ENCODE results near the gene PRR5L.

DNA sequence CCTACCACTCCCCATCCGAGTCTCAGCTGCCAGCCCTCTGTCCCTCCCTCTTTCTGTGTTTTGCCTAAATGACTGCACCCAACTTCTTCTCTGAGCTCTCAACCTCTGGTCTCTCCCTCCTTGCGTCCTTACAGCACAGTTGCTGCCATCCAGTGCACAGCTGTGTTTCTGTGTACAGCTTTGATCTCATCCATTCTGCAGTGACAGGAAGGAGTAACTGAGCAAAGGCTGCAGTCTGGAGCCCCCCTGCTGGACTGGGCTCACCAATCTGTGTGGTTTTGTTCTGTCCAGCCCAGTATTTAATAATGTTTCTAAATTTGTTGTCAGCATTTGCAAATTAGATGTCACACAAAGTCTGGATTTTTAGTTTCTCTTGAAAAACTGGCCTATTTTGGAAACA is 43.8 kb downstream of the PRR5L start:
- TF ChIP-seq, protein P1, sequence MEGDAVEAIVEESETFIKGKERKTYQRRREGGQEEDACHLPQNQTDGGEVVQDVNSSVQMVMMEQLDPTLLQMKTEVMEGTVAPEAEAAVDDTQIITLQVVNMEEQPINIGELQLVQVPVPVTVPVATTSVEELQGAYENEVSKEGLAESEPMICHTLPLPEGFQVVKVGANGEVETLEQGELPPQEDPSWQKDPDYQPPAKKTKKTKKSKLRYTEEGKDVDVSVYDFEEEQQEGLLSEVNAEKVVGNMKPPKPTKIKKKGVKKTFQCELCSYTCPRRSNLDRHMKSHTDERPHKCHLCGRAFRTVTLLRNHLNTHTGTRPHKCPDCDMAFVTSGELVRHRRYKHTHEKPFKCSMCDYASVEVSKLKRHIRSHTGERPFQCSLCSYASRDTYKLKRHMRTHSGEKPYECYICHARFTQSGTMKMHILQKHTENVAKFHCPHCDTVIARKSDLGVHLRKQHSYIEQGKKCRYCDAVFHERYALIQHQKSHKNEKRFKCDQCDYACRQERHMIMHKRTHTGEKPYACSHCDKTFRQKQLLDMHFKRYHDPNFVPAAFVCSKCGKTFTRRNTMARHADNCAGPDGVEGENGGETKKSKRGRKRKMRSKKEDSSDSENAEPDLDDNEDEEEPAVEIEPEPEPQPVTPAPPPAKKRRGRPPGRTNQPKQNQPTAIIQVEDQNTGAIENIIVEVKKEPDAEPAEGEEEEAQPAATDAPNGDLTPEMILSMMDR (IDR thresholded peaks at IDR 0.05; ENCODE audit: poor library complexity), result no peak
- TF ChIP-seq EZH2 (IDR thresholded peaks at IDR 0.05; ENCODE audit: borderline replicate concordance), result no peak
- no peak for TF ChIP-seq EZH2phosphoT487 (IDR thresholded peaks at IDR 0.05; ENCODE audit: low read depth, severe bottlenecking, unreplicated experiment)
